ENCODE results near the gene LTB4R.
"Not testable (repeated sequence)": the region's sequence is repeated elsewhere in the genome, so short reads cannot be mapped to it uniquely, and the experiment has no call there.

GRCh38 chr14:24354482-24354825 lies 43.2 kb downstream of the LTB4R start:
- TF ChIP-seq CTCF (IDR thresholded peaks at IDR 0.05 in 4 of 5, conservative IDR thresholded peaks at IDR 0.05 in 1 of 5); POLR2A (IDR thresholded peaks at IDR 0.05): not testable (repeated sequence)

All from gastrocnemius medialis (tissue), 4 donors.